ENCODE results near the gene PRR19.
"Not testable (repeated sequence)": the region's sequence is repeated elsewhere in the genome, so short reads cannot be mapped to it uniquely, and the experiment has no call there.

PRR19 gene

GRCh38 chr19:42333975-42334696 lies 32.2 kb downstream of the PRR19 start:
- Mint-ChIP-seq H3K36me3 (peaks cover 5% of the 10 kb centered on the region), H3K4me1 (peaks cover 10% of the 10 kb centered on the region), H3K27me3 (no peaks in the 10 kb centered on the region), H3K9me3 (no peaks in the 10 kb centered on the region), H3K27ac (no peak overlapping the region), H3K4me3 (no peak overlapping the region)
- peak; percentile 51 for ATAC-seq

DNA sequence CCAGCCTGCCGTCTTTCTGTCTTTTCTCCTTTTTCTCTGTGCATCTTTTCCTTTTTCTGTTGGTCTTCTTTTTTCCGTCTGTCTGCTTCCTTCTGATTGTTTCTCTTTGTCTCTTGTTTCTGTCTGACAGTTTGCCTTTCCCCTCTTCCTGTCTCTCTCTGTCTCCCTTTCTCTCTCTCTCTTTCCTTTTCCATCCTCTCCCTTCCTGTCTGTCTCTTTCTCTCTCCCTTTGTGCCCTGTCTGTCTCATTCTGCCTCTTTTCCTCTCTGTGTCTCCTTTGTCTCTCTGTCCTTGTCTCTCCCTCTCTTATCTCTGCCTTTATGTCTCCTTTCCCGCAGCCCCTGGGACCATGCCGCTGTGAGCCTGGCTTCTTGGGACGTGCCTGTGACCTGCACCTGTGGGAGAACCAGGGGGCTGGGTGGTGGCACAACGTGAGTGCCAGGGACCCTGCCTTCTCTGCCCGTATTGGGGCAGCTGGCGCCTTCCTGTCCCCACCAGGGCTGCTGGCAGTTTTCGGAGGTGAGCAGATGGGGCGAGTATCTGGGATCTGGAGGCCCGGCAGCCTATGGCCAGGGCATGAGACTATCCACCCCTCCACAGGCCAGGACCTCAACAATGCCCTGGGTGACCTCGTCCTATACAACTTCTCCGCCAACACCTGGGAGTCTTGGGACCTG lies 32.9 kb downstream of the PRR19 start:
- Mint-ChIP-seq H3K27me3 (no peaks in the 10 kb centered on the region), H3K27ac (no peak overlapping the region), H3K36me3 (peaks cover 5% of the 10 kb centered on the region), H3K9me3 (no peaks in the 10 kb centered on the region), H3K4me3 (no peak overlapping the region), H3K4me1 (peaks cover 7% of the 10 kb centered on the region)
- no peak for ATAC-seq

DNA sequence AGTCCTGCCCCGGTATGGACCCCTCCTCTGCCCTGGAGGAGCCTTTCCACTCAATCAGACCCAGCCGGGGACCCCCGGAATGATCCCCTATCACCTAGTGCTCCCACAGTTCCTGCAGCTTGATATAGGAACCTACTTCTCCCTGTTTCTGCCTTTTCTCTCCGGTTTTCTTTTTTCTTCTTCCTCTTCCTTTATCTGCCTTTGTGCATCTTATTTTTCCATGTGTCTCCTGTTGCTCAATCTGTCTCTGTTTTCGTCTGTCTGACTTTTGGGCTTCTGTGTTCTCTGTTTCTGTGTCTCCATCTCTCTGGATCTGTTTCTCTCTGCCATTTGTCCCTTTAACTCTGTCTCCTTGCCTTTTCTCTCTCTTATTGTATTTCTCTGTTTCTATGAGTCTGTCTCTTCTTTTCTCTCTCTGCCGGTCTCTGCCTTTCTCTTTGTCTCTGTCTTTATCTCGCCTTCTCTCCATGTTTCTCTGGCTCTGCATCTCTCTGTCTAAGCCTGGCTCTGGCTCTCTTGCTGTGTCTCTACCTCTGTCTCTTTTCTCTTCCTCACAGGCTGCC lies 33.5 kb downstream of the PRR19 start:
- Mint-ChIP-seq H3K9me3 (no peaks in the 10 kb centered on the region), H3K27ac (no peak overlapping the region), H3K27me3 (no peaks in the 10 kb centered on the region), H3K4me3 (no peak overlapping the region), H3K4me1 (peaks cover 3% of the 10 kb centered on the region), H3K36me3 (peaks cover 5% of the 10 kb centered on the region)
- ATAC-seq: no peak

DNA sequence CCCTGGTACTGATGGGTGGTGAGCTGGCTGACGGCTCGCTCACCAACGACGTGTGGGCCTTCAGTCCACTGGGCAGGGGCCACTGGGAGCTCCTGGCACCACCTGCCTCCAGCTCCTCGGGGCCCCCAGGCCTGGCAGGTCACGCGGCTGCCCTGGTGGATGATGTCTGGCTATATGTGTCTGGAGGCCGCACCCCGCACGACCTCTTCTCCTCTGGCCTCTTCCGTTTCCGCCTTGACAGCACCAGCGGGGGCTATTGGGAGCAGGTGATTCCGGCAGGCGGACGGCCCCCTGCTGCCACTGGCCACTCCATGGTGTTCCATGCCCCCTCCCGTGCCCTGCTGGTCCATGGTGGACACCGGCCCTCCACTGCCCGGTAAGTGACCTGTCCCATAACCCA lies 34.0 kb downstream of the PRR19 start:
- H3K9me3 Mint-ChIP-seq: no peaks in the 10 kb centered on the region
- H3K4me1 Mint-ChIP-seq: no peaks in the 10 kb centered on the region
- no peak overlapping the region for H3K27ac Mint-ChIP-seq
- H3K36me3 Mint-ChIP-seq: peaks cover 5% of the 10 kb centered on the region
- H3K4me3 Mint-ChIP-seq: no peak overlapping the region
- no peaks in the 10 kb centered on the region for H3K27me3 Mint-ChIP-seq
- ATAC-seq: no peak

DNA sequence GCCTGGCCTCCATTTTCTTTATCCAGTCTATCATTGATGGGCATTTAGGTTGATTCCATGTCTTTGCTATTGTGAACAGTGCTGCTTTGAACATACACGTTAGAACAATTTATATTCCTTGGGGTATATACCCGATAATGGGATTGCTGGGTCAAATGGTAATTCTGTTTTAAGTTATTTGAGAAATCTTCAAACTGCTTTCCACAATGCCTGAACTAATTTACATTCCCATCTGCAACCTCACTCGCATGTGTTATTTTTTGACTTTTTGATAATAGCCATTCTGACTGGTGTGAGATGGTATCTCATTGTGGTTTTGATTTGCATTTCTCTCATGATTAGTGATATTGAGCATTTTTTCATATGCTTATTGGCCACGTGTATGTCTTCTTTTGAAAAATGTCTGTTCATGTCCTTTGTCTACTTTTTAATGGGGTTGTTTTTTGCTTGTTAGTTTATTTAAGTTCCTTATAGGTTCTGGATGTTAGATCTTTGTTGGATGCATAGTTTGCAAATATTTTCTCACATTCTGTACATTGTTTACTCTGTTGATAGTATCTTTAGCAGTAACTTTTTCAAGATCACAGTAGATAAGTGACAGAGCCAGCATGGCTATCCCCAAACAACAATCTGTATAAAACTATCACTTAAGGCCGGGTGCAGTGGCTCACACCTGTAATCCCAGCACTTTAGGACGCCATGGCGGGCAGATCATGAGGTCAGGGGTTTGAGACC lies 37.4 kb downstream of the PRR19 start:
- H3K36me3 Mint-ChIP-seq: peaks cover 16% of the 10 kb centered on the region
- H3K4me1 Mint-ChIP-seq: not testable (repeated sequence)

GRCh38 chr19:42339922-42340321 lies 38.0 kb downstream of the PRR19 start:
- not testable (repeated sequence) for ATAC-seq

More for the DNA sequence above, 37.4 kb downstream of the PRR19 start:
- H3K4me3 Mint-ChIP-seq, H3K9me3 Mint-ChIP-seq, H3K27me3 Mint-ChIP-seq, ATAC-seq, H3K27ac Mint-ChIP-seq: not testable (repeated sequence)

DNA sequence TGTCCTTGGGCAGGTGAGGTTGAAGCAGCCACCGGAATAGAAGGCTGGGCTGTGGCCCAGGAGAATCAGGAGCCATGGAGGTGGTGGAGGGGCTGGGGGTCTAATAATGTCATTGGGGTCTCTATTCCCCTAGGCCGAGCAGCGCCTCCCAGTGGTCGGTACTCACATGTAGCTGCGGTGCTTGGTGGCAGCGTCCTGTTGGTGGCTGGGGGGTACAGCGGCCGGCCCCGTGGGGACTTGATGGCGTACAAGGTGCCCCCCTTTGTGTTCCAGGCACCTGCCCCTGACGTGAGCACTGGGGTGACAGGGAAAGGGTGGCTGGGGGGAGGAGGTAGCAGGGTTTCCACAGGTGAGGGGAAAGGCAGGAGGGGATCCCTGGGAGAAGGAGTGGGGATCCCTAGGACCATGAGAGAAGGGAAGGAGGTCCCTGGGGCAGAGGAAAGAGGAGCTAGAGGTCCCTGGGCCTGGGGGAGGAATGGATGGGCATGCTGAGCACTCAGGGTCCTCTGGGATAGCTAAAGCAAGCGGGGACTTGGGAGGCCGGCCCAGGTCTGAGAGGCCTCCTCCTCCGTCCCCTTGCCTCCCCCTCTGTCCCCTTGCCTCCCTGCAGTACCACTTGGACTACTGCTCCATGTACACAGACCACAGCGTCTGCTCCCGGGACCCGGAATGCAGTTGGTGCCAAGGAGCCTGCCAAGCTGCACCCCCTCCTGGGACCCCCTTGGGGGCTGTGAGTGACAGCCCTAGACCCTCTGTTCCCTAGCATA lies 41.6 kb downstream of the PRR19 start:
- Mint-ChIP-seq H3K9me3 (no peaks in the 10 kb centered on the region), H3K36me3 (peaks cover 39% of the 10 kb centered on the region), H3K4me1 (no peaks in the 10 kb centered on the region), H3K27ac (peak overlapping the region; percentile 4), H3K4me3 (no peak overlapping the region), H3K27me3 (no peaks in the 10 kb centered on the region)
- ATAC-seq: no peak

More at GRCh38 chr19:42339922-42340321, 38.0 kb downstream of the PRR19 start:
- peaks cover 22% of the 10 kb centered on the region for H3K36me3 Mint-ChIP-seq
- not testable (repeated sequence) for H3K4me3 Mint-ChIP-seq, H3K27ac Mint-ChIP-seq, H3K9me3 Mint-ChIP-seq, H3K4me1 Mint-ChIP-seq, H3K27me3 Mint-ChIP-seq

DNA sequence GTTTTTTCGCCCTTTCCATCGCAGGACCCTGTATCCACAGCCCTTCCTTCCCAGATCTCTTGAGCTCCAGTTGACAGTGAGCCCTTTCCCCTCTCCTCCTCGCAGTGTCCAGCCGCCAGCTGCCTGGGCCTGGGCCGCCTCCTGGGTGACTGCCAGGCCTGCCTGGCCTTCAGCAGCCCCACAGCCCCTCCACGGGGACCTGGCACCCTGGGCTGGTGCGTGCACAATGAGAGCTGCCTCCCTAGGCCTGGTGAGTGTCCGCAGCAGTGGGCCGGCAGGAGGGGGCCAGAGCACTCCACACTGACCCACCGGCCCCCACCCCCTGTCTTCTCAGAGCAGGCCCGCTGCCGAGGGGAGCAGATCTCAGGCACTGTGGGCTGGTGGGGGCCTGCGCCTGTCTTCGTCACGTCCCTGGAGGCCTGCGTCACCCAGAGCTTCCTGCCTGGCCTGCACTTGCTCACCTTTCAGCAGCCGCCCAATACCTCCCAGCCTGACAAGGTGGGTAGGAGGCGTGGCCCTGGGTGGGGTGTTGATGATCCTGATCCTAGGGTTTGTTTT lies 42.5 kb downstream of the PRR19 start:
- H3K36me3 Mint-ChIP-seq: peaks cover 40% of the 10 kb centered on the region
- no peak overlapping the region for H3K27ac Mint-ChIP-seq
- H3K4me3 Mint-ChIP-seq: no peak overlapping the region
- no peaks in the 10 kb centered on the region for H3K9me3 Mint-ChIP-seq
- no peak for ATAC-seq
- H3K27me3 Mint-ChIP-seq: no peaks in the 10 kb centered on the region
- no peaks in the 10 kb centered on the region for H3K4me1 Mint-ChIP-seq

DNA sequence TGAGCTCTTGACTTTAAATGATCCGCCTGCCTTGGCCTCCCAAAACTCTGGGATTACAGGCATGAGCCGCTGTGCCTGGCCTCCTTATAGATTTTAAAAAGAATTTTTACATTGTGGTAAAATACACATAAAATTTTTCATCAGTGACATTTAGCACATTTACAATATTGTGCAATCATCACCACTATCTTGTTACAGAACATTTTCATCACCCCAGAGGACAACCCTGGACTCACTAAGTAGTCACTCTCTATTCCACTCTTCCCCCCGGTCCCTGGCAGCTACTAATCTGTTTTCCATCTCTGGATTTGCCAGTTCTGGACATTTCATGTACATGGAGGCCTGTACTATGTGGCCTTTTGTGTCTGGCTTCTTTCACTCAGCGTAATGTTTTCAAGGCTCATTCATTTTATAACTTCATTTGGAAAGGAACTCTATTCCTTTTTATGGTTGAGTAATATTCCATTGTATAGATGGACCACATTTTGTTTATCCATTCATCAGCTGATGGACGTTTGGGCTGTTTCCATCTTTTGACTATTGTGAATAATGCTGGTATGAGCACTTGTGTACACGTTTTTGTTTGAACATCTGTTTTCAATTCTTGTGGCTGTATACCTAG lies 43.4 kb downstream of the PRR19 start:
- Mint-ChIP-seq H3K36me3 (peaks cover 46% of the 10 kb centered on the region), H3K27me3 (no peaks in the 10 kb centered on the region), H3K9me3 (no peaks in the 10 kb centered on the region), H3K4me1 (no peaks in the 10 kb centered on the region), H3K27ac (no peak overlapping the region), H3K4me3 (no peak overlapping the region)
- no peak for ATAC-seq

- Mint-ChIP-seq H3K27me3 (no peaks in the 10 kb centered on the region), H3K4me3 (no peak overlapping the region), H3K36me3 (peaks cover 49% of the 10 kb centered on the region), H3K9me3 (no peaks in the 10 kb centered on the region), H3K27ac (no peak overlapping the region), H3K4me1 (peaks cover 11% of the 10 kb centered on the region)
- ATAC-seq: no peak
These were observed 46.3 kb downstream of the PRR19 start for GRCh38 chr19:42348211-42348610.

DNA sequence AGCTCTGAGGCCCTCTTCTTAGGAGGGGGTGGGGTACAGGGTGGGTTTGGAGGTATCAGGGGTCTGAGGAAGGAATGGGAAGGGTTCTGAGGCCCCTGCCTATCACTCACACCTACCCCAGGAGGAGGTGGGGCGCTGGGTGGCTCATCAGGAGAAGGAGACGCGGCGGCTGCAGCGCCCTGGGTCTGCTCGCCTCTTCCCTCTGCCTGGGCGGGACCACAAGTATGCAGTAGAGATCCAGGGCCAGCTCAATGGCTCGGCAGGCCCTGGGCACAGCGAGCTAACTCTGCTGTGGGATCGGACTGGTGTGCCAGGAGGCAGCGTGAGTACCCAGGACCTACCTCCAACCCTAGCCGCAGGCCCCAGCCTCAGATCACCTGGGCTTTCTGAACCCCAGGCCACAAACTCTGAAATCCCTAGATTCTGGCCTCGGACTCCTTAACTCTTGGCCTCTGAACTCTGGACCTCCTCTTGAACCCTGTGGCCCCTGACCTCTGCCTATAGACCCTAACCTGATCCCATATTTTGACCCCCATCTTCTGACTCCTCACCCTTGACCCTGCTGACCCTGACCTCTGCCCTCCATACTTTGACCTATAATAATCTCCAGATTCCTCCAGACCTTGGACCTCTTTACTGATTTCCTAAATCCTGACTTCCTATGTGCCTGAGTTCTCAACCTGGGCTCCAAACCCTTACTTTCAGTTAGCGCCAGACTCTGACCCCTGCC lies 47.6 kb downstream of the PRR19 start:
- Mint-ChIP-seq H3K4me3 (no peak overlapping the region), H3K36me3 (peaks cover 49% of the 10 kb centered on the region), H3K27ac (no peak overlapping the region), H3K4me1 (peaks cover 11% of the 10 kb centered on the region), H3K9me3 (no peaks in the 10 kb centered on the region), H3K27me3 (no peaks in the 10 kb centered on the region)
- no peak for ATAC-seq

- H3K27me3 Mint-ChIP-seq: no peaks in the 10 kb centered on the region
- no peak overlapping the region for H3K4me3 Mint-ChIP-seq
- H3K36me3 Mint-ChIP-seq: peaks cover 46% of the 10 kb centered on the region
- H3K4me1 Mint-ChIP-seq: peaks cover 11% of the 10 kb centered on the region
- H3K9me3 Mint-ChIP-seq: no peaks in the 10 kb centered on the region
- H3K27ac Mint-ChIP-seq: no peak overlapping the region
- no peak for ATAC-seq
These were observed 48.5 kb downstream of the PRR19 start for GRCh38 chr19:42350417-42350816.

- no peaks in the 10 kb centered on the region for H3K27me3 Mint-ChIP-seq
- H3K4me1 Mint-ChIP-seq: peaks cover 11% of the 10 kb centered on the region
- H3K4me3 Mint-ChIP-seq: no peak overlapping the region
- no peak for ATAC-seq
- no peak overlapping the region for H3K27ac Mint-ChIP-seq
- H3K9me3 Mint-ChIP-seq: no peaks in the 10 kb centered on the region
- peaks cover 47% of the 10 kb centered on the region for H3K36me3 Mint-ChIP-seq
These were observed 49.3 kb downstream of the PRR19 start for GRCh38 chr19:42351079-42351735.
